Fibroblast of villous mesenchyme (primary cell): ENCODE results near the gene KCNQ1. TPM values are rescaled to one million over a fixed set of nuclear protein-coding genes. Genes with fewer than 3 reads are reported as not detected.

Experiments
- DNase-seq: peaks from one replicate; pipeline ENCODE4 v3.0.0-alpha.2; 2010; ENCODE audit warnings: low read depth
- H3K4me3 ChIP-seq: 2 replicates; pipeline ENCODE4 v1.5.1; 2011; ENCODE audit warnings: low read depth, mild to moderate bottlenecking, low read length
- total RNA-seq: library from RNA; depleted of rRNA; stranded (reverse); fragments of >200 nt; gene quantifications from 2 replicates; pipeline ENCODE4 v1.2.3, GENCODE V29; 2012
- TF ChIP-seq, protein P1 (sequence below): IDR thresholded peaks from 2 replicates; pipeline ENCODE4 v1.5.1; 2012; ENCODE audit warnings: low read depth, mild to moderate bottlenecking, low read length; ENCODE audit not compliant: insufficient read depth

Gene KCNQ1
- total RNA-seq, 1 donor, result not detected

GRCh38 chr11:2714463-2714800 is 269.6 kb downstream of the KCNQ1 start:
- TF ChIP-seq, protein P1, sequence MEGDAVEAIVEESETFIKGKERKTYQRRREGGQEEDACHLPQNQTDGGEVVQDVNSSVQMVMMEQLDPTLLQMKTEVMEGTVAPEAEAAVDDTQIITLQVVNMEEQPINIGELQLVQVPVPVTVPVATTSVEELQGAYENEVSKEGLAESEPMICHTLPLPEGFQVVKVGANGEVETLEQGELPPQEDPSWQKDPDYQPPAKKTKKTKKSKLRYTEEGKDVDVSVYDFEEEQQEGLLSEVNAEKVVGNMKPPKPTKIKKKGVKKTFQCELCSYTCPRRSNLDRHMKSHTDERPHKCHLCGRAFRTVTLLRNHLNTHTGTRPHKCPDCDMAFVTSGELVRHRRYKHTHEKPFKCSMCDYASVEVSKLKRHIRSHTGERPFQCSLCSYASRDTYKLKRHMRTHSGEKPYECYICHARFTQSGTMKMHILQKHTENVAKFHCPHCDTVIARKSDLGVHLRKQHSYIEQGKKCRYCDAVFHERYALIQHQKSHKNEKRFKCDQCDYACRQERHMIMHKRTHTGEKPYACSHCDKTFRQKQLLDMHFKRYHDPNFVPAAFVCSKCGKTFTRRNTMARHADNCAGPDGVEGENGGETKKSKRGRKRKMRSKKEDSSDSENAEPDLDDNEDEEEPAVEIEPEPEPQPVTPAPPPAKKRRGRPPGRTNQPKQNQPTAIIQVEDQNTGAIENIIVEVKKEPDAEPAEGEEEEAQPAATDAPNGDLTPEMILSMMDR, result no peak
- no peak overlapping the region for H3K4me3 ChIP-seq
- no peak for DNase-seq

DNA sequence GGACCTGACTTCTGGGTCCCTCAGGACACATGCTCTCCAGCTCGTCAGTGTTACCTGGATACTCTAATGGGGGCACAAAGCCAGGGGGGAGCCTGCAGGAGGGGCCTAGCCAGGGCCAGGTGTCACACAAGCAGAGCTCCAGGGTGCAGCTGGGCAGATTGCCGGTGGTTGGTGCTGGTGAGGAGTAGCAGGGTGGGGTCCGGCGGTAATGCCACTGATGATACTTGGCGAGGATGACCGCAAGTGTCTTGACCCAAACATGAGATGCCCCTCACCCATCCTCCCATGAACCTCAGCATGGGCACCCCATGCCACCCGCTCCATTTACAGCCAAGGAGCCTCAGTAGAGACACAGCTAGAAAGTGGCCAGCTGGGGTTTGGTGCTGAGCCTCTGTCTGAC is 270.1 kb downstream of the KCNQ1 start:
- no peak for DNase-seq
- H3K4me3 ChIP-seq, result no peak overlapping the region
- TF ChIP-seq, protein P1, result no peak

DNA sequence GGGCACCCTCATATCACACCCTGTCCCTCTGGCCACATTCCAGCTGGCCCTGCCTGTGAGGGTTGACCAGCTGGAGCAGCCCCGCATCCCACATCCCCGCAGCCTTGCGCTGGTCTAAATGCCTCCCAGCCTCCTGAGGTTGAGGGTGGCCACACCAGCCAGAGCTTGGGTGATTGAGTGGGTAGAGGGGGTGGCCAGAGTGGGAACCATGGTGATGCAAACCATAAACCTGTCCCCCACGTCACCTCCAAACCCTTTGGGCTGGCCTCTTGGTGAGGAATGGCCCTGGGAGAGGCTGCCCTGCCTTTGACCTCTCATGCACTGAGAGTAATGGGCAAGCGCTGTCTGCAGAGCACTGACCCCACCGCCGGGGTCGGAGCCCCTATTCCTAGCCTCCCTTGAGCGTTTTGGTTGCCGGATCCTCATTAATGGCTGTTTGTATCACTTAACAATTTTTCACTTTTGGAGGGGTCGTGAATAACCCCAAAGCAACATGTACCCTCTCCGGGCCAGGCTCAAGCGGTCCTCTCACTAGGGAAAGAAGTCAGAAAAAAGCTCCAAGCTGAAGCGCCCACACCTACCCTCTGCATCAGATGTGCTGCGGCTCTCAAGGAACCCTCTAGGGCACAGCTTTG is 271.0 kb downstream of the KCNQ1 start:
- TF ChIP-seq, protein P1, result no peak

GRCh38 chr11:2716376-2717095 is 271.7 kb downstream of the KCNQ1 start:
- TF ChIP-seq, protein P1, result no peak
- H3K4me3 ChIP-seq, result no peak overlapping the region
- peak; percentile 31 for DNase-seq

More for the DNA sequence above, 271.0 kb downstream of the KCNQ1 start:
- H3K4me3 ChIP-seq, result no peak overlapping the region
- DNase-seq, result no peak

GRCh38 chr11:2717561-2718325 is 272.9 kb downstream of the KCNQ1 start:
- TF ChIP-seq, protein P1, result no peak

GRCh38 chr11:2718817-2719438 is 274.1 kb downstream of the KCNQ1 start:
- DNase-seq, result no peak
- no peak overlapping the region for H3K4me3 ChIP-seq
- TF ChIP-seq, protein P1, result no peak

More at GRCh38 chr11:2717561-2718325, 272.9 kb downstream of the KCNQ1 start:
- H3K4me3 ChIP-seq, result no peak overlapping the region
- no peak for DNase-seq
